Neural progenitor cell (in vitro differentiated cells): ENCODE results near the gene SUMF1. TPM values are rescaled to one million over a fixed set of nuclear protein-coding genes. Genes with fewer than 3 reads are reported as not detected.

Source experiments
- DNase-seq: peaks from one replicate; pipeline ENCODE4 v3.0.0-alpha.2; 2016; ENCODE audit warnings: low spot score
- H2AFZ ChIP-seq: fragments of 200-600 bp; sonication (generic); replicated peaks from 2 replicates; pipeline ENCODE4 v1.6.1; 2016; ENCODE audit warnings: antibody characterized with exemption
- H3F3A ChIP-seq: fragments of 200-600 bp; sonication (generic); 2 replicates; pipeline ENCODE4 v1.6.1; 2016; ENCODE audit warnings: antibody characterized with exemption, low read depth
- H3K27ac ChIP-seq: fragments of 200-600 bp; sonication (generic); 2 replicates; pipeline ENCODE4 v1.5.1; 2016; ENCODE audit warnings: mild to moderate bottlenecking
- H3K27me3 ChIP-seq: fragments of 200-600 bp; sonication (generic); 2 replicates; pipeline ENCODE4 v1.6.1; 2016; ENCODE audit warnings: mild to moderate bottlenecking, moderate library complexity
- H3K36me3 ChIP-seq: fragments of 200-600 bp; sonication (generic); 2 replicates; pipeline ENCODE4 v1.5.1; 2016
- H3K4me1 ChIP-seq: fragments of 200-600 bp; sonication (generic); 2 replicates; pipeline ENCODE4 v1.6.1; 2016; ENCODE audit warnings: mixed run types
- H3K4me2 ChIP-seq: fragments of 200-600 bp; sonication (generic); 2 replicates; pipeline ENCODE4 v1.6.1; 2016
- H3K4me3 ChIP-seq: fragments of 200-600 bp; sonication (generic); 2 replicates; pipeline ENCODE4 v1.5.1; 2016
- H3K79me2 ChIP-seq: fragments of 200-600 bp; sonication (generic); 2 replicates; pipeline ENCODE4 v1.6.1; 2016; ENCODE audit warnings: low read depth
- H3K9ac ChIP-seq: fragments of 200-600 bp; sonication (generic); 2 replicates; pipeline ENCODE4 v1.6.1; 2016
- H3K9me3 ChIP-seq: fragments of 200-600 bp; sonication (generic); 2 replicates; pipeline ENCODE4 v1.5.1; 2016; ENCODE audit warnings: low read depth
- H4K20me1 ChIP-seq: fragments of 200-600 bp; sonication (generic); 2 replicates; pipeline ENCODE4 v1.6.1; 2016; ENCODE audit warnings: low read depth
- H3K27ac Mint-ChIP-seq: 3 replicates; pipeline ENCODE4 v1.8.0; 2021; ENCODE audit warnings: mixed read lengths
- H3K27me3 Mint-ChIP-seq: 2 replicates; pipeline ENCODE4 v1.8.0; 2022; ENCODE audit warnings: low read depth, mild to moderate bottlenecking, inconsistent platforms, moderate library complexity, mixed read lengths; ENCODE audit not compliant: insufficient read depth
- H3K36me3 Mint-ChIP-seq: 3 replicates; pipeline ENCODE4 v1.8.0; 2021; ENCODE audit warnings: mixed read lengths
- H3K4me1 Mint-ChIP-seq: 3 replicates; pipeline ENCODE4 v1.8.0; 2021; ENCODE audit warnings: mixed read lengths
- H3K4me3 Mint-ChIP-seq: 3 replicates; pipeline ENCODE4 v1.8.0; 2021; ENCODE audit warnings: mild to moderate bottlenecking, moderate library complexity, mixed read lengths
- H3K9me3 Mint-ChIP-seq: 3 replicates; pipeline ENCODE4 v1.8.0; 2020; ENCODE audit warnings: mixed read lengths
- EZH2 ChIP-seq: fragments of 200-600 bp; sonication (generic); IDR thresholded peaks from 2 replicates; pipeline ENCODE4 v1.6.1; 2017; ENCODE audit warnings: antibody characterized with exemption, mild to moderate bottlenecking, moderate library complexity
- EZH2phosphoT487 ChIP-seq: fragments of 200-600 bp; sonication (generic); IDR thresholded peaks from 2 replicates; pipeline ENCODE4 v1.6.1; 2017; ENCODE audit warnings: antibody characterized with exemption
- total RNA-seq: library from RNA; depleted of rRNA; stranded (reverse); fragments of >200 nt; gene quantifications from 2 replicates; pipeline ENCODE4 v1.2.3, GENCODE V29; 2015; ENCODE audit warnings: low replicate concordance
- TF ChIP-seq, protein P1 (sequence below): fragments of 200-600 bp; sonication (generic); IDR thresholded peaks from 2 replicates; pipeline ENCODE4 v1.5.1; 2017; ENCODE audit warnings: antibody characterized with exemption, mild to moderate bottlenecking

The SUMF1 gene
- total RNA-seq, 1 donor from 2014 or later: 10.6 TPM

DNA sequence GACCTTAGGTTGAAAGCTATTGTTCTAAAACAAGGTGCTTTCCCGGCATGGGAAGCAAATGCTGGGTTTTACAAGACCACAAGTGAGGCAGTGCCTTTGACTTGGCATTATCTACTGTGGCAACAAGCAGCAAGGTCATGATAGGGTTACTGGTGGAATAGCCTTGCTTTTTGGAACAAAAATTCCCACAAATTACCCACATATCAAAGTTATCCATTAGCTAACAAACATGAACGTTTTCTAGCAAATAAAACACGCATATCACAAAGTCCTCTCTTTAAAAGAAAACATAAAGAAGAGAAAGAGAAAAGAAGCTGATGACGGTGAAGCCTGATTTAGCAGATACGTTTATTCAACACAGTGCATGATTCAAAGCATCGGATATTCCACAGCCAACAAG, 106.3 kb downstream of the SUMF1 start:
- Histone ChIP-seq H3K4me2 (no peak overlapping the region), H3F3A (no peaks in the 10 kb centered on the region), H3K27ac (no peak overlapping the region), H3K9ac (no peak overlapping the region), H3K27me3 (no peaks in the 10 kb centered on the region), H3K79me2 (no peaks in the 10 kb centered on the region), H3K4me1 (no peaks in the 10 kb centered on the region), H3K4me3 (no peak overlapping the region), H2AFZ (no peak overlapping the region), H4K20me1 (no peaks in the 10 kb centered on the region), H3K9me3 (no peaks in the 10 kb centered on the region), H3K36me3 (no peaks in the 10 kb centered on the region)
- Mint-ChIP-seq H3K27me3 (no peaks in the 10 kb centered on the region), H3K36me3 (peaks cover 2% of the 10 kb centered on the region), H3K27ac (no peak overlapping the region), H3K4me1 (peaks cover 10% of the 10 kb centered on the region), H3K4me3 (no peak overlapping the region), H3K9me3 (no peaks in the 10 kb centered on the region)
- no peak for TF ChIP-seq EZH2
- TF ChIP-seq, protein P1, sequence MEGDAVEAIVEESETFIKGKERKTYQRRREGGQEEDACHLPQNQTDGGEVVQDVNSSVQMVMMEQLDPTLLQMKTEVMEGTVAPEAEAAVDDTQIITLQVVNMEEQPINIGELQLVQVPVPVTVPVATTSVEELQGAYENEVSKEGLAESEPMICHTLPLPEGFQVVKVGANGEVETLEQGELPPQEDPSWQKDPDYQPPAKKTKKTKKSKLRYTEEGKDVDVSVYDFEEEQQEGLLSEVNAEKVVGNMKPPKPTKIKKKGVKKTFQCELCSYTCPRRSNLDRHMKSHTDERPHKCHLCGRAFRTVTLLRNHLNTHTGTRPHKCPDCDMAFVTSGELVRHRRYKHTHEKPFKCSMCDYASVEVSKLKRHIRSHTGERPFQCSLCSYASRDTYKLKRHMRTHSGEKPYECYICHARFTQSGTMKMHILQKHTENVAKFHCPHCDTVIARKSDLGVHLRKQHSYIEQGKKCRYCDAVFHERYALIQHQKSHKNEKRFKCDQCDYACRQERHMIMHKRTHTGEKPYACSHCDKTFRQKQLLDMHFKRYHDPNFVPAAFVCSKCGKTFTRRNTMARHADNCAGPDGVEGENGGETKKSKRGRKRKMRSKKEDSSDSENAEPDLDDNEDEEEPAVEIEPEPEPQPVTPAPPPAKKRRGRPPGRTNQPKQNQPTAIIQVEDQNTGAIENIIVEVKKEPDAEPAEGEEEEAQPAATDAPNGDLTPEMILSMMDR: no peak
- TF ChIP-seq EZH2phosphoT487: no peak
- no peak for DNase-seq

DNA sequence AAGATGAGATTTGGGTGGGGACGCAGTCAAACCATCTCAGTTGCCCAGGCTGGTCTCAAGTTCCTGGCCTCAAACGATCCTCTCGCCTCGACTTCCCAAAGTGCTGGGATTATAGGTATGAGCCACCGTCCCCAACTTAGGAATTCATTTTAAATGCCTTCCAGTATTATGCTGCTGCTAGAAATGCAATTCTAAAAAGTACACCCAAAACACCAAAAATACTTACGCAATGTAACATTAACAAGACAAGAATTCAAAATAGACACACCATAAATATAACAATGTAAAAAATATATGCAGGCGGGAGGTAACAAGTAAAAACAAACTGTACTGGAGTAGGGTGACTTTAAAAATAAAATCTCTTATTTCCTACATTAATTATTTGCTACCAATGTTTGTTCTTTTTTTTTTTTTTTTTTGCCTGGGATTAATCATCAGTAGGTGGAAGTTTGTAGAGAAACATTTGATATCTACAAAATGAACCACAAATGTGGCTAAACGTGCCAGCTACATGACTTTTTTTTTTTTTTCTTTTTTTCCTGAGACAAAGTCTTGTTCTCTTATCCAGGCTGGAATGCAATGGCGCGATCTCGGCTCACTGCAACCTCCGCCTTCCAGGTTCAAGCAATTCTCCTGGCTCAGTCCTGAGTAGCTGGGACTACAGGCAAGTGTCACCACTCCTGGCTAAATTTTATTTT, 107.1 kb downstream of the SUMF1 start:
- H3K4me3 Mint-ChIP-seq: no peak overlapping the region
- H3K4me1 ChIP-seq: no peaks in the 10 kb centered on the region
- no peaks in the 10 kb centered on the region for H3K36me3 ChIP-seq
- TF ChIP-seq EZH2 (no peak), EZH2phosphoT487 (no peak)
- TF ChIP-seq, protein P1: no peak
- DNase-seq: no peak
- no peak overlapping the region for H3K27ac ChIP-seq
- H3K4me3 ChIP-seq: no peak overlapping the region
- no peak overlapping the region for H2AFZ ChIP-seq
- H3K27ac Mint-ChIP-seq: no peak overlapping the region
- no peak overlapping the region for H3K4me2 ChIP-seq
- no peaks in the 10 kb centered on the region for H3F3A ChIP-seq
- peaks cover 2% of the 10 kb centered on the region for H3K36me3 Mint-ChIP-seq
- no peaks in the 10 kb centered on the region for H3K27me3 ChIP-seq
- no peaks in the 10 kb centered on the region for H4K20me1 ChIP-seq
- no peaks in the 10 kb centered on the region for H3K9me3 ChIP-seq
- H3K4me1 Mint-ChIP-seq: peaks cover 17% of the 10 kb centered on the region
- no peaks in the 10 kb centered on the region for H3K9me3 Mint-ChIP-seq
- H3K27me3 Mint-ChIP-seq: no peaks in the 10 kb centered on the region
- H3K9ac ChIP-seq: no peak overlapping the region
- H3K79me2 ChIP-seq: no peaks in the 10 kb centered on the region

DNA sequence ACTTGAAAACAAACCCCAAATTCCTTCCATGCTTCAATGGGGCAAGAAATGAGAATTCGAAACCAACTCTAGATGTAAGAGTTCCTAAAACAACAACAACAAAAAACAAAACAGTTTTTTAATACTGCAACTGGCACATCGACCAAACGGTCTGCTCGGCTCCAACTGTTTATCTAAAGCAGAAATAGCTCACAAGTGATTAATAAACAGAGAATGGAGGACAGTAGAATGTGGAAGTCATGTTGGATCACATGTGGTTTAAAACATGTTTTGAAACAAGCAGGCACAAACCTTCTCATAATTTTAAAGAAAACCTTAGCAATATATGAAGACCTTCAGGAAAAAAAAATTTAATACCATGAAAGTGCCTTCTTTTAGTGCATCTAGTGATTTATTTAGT, 108.8 kb downstream of the SUMF1 start:
- TF ChIP-seq EZH2phosphoT487 (no peak), EZH2 (no peak)
- TF ChIP-seq, protein P1: no peak

More for the DNA sequence above, 108.8 kb downstream of the SUMF1 start:
- H3F3A ChIP-seq: no peaks in the 10 kb centered on the region
- no peaks in the 10 kb centered on the region for H3K27me3 ChIP-seq
- H3K27ac Mint-ChIP-seq: no peak overlapping the region
- H4K20me1 ChIP-seq: no peaks in the 10 kb centered on the region
- H3K4me3 Mint-ChIP-seq: no peak overlapping the region
- H3K4me1 Mint-ChIP-seq: peaks cover 17% of the 10 kb centered on the region
- H3K36me3 ChIP-seq: no peaks in the 10 kb centered on the region
- no peak overlapping the region for H3K4me3 ChIP-seq
- no peak overlapping the region for H3K27ac ChIP-seq
- DNase-seq: no peak
- no peaks in the 10 kb centered on the region for H3K9me3 ChIP-seq
- no peak overlapping the region for H3K9ac ChIP-seq
- H3K36me3 Mint-ChIP-seq: peaks cover 2% of the 10 kb centered on the region
- no peaks in the 10 kb centered on the region for H3K9me3 Mint-ChIP-seq
- no peaks in the 10 kb centered on the region for H3K27me3 Mint-ChIP-seq
- H3K4me1 ChIP-seq: no peaks in the 10 kb centered on the region
- no peak overlapping the region for H3K4me2 ChIP-seq
- H2AFZ ChIP-seq: no peak overlapping the region
- H3K79me2 ChIP-seq: no peaks in the 10 kb centered on the region
